HUES64 (cell line): ENCODE measurements around the gene CMPK2.

Source experiments
- H3K27ac ChIP-seq: 2 replicates; pipeline ENCODE4 v1.7.0; 2013; ENCODE audit warnings: low read depth, low read length, inconsistent platforms
- H3K27me3 ChIP-seq: 2 replicates; pipeline ENCODE4 v1.6.1; 2013; ENCODE audit warnings: mild to moderate bottlenecking, low read length; ENCODE audit not compliant: insufficient read depth
- H3K36me3 ChIP-seq: 2 replicates; pipeline ENCODE4 v1.6.1; 2013; ENCODE audit warnings: mild to moderate bottlenecking, low read length; ENCODE audit not compliant: insufficient read depth
- H3K4me1 ChIP-seq: 2 replicates; pipeline ENCODE4 v1.6.1; 2013; ENCODE audit warnings: mild to moderate bottlenecking, low read length, moderate library complexity; ENCODE audit not compliant: insufficient read depth
- H3K4me3 ChIP-seq: 2 replicates; pipeline ENCODE4 v1.5.1; 2013; ENCODE audit warnings: mild to moderate bottlenecking, low read length, moderate library complexity
- H3K9ac ChIP-seq: 2 replicates; pipeline ENCODE4 v1.6.1; 2013; ENCODE audit warnings: mild to moderate bottlenecking, low read depth, low read length
- H3K9me3 ChIP-seq: 2 replicates; pipeline ENCODE4 v1.6.1; 2013; ENCODE audit warnings: low read depth, low read length; ENCODE audit not compliant: insufficient read depth
- WGBS: fragments of 150-250, 120-280 bp; methylation state at CpG from one replicate; pipeline ENCODE4 v1.1.7; 2013; ENCODE audit warnings: missing lambda C conversion rate; 5-methylcytosine and 5-hydroxymethylcytosine counted together

The CMPK2 gene

DNA sequence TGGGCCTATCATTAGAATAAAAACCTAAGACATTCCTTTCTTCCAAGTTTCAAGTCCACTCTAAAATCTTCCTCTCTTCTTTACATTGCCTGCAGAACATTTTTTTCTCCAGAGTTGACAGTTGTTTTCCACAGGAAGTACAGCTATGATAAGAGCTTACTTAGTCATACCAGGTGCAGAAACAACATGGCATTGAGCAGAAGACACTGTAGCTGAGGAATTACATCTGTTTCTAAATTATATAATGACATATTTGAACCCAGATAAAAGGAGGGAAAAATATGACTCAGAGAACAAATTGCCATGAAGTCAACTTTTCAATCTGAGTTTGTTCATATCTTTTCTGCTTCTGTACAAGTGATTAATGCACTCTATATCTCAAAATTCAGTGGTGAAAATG lies 30.2 kb downstream of the CMPK2 start:
- peaks cover 26% of the 10 kb centered on the region for H3K9me3 ChIP-seq
- no peaks in the 10 kb centered on the region for H3K27me3 ChIP-seq
- no peak overlapping the region for H3K9ac ChIP-seq
- no peaks in the 10 kb centered on the region for H3K4me1 ChIP-seq
- no peak overlapping the region for H3K4me3 ChIP-seq
- H3K36me3 ChIP-seq: no peaks in the 10 kb centered on the region
- no peak overlapping the region for H3K27ac ChIP-seq

DNA sequence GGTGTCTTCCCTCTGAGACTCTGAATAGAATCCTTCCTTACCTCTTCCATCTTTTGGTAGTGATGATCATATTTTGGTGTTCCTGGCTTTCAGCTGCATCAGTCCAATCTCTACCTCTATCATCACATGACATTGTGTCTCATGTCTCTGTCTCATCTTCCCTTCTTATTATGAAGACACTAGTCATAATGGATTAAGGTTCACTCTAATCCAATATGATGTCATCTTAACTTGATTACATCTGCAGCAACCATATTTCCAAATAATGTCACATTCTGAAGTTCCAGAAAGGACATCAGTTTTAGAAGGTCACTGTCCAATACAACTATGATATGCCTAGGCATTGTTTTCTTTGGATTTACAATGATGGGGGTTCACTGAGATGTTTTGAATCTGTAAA lies 31.5 kb downstream of the CMPK2 start:
- no peaks in the 10 kb centered on the region for H3K27me3 ChIP-seq
- no peak overlapping the region for H3K9ac ChIP-seq
- H3K27ac ChIP-seq: no peak overlapping the region
- H3K4me1 ChIP-seq: no peaks in the 10 kb centered on the region
- H3K9me3 ChIP-seq: peaks cover 22% of the 10 kb centered on the region
- H3K4me3 ChIP-seq: no peak overlapping the region
- no peaks in the 10 kb centered on the region for H3K36me3 ChIP-seq

DNA sequence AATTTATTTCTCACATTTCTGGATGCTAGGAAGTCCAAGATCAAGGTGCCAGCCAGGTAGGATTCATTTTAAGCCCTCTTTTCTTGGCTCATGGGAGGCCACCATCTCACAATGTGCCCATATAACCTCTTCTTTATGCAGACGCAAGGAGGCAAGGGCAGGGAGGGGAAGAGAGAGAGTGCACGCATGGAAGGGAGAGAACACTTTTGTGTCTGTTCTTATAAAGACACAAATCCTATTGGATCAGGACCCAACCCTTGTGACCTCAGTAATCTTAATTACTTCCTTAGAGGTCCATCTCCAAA lies 32.5 kb downstream of the CMPK2 start:
- H3K36me3 ChIP-seq: no peaks in the 10 kb centered on the region
- no peak overlapping the region for H3K4me3 ChIP-seq
- no peaks in the 10 kb centered on the region for H3K27me3 ChIP-seq
- H3K9ac ChIP-seq: no peak overlapping the region
- no CpG with 5 or more reads among the region's 2 CpGs for WGBS
- H3K27ac ChIP-seq: no peak overlapping the region
- no peaks in the 10 kb centered on the region for H3K4me1 ChIP-seq
- H3K9me3 ChIP-seq: peaks cover 22% of the 10 kb centered on the region

DNA sequence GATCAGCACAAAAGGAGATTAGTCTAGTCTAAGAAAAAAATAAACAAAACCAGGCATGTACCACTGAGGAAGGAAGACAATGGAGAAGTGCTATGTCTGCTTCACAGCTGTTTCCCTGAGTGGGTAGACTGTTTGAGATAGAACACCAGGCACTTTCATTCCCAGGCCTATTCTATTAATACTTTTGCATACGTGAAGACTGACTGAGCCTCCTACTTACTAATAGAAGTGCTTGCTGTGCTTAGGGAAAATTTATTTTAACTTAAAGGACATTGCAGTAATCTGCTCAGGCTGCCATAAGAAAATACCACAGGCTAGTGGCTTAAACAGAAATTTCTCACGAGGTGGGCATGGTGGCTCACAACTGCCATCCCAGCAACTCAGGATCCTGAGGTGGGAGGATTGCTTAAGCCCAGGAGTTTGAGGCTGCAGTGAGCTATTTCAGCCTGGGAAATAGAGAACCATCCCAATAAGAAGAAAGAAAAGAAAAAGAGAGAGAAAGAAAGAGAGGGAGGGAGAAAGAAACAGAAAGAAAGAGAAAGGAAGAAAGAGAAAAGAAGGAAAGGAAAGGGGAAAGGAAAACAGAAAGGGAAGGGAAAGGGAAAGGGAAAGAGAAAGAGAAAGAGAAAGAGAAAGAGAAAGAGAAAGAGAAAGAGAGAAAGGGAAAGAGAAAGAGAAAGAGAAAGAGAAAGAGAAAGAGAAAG lies 33.0 kb downstream of the CMPK2 start:
- 93% methylated on average over 1 of the region's 2 CpGs for WGBS
- no peaks in the 10 kb centered on the region for H3K36me3 ChIP-seq
- H3K9me3 ChIP-seq: peaks cover 22% of the 10 kb centered on the region
- H3K27ac ChIP-seq: no peak overlapping the region
- no peak overlapping the region for H3K9ac ChIP-seq
- no peaks in the 10 kb centered on the region for H3K27me3 ChIP-seq
- no peak overlapping the region for H3K4me3 ChIP-seq
- H3K4me1 ChIP-seq: no peaks in the 10 kb centered on the region

DNA sequence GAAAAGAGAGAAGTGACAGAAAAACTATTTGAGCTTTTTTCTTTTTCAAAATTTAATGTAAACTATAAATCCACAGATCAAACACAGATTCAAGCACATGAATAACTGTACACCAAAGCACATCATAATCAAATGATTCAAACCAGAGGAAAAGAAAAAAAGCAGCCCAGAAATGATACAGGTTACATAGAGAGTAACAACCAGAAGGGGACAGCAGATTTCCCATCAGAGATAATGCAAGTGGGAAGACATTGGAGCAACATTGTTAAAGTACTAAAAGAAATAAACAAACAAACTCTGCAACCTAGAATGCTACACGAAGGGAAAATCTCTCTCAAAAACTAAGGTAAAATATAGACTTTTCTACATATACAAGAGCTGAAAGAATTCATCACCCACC lies 34.5 kb downstream of the CMPK2 start:
- H3K4me3 ChIP-seq: no peak overlapping the region
- no peaks in the 10 kb centered on the region for H3K36me3 ChIP-seq
- WGBS: 60% methylated on average over 1 of the region's 1 CpG
- H3K27ac ChIP-seq: no peak overlapping the region
- H3K9me3 ChIP-seq: peaks cover 22% of the 10 kb centered on the region
- H3K9ac ChIP-seq: no peak overlapping the region
- H3K4me1 ChIP-seq: no peaks in the 10 kb centered on the region
- no peaks in the 10 kb centered on the region for H3K27me3 ChIP-seq

DNA sequence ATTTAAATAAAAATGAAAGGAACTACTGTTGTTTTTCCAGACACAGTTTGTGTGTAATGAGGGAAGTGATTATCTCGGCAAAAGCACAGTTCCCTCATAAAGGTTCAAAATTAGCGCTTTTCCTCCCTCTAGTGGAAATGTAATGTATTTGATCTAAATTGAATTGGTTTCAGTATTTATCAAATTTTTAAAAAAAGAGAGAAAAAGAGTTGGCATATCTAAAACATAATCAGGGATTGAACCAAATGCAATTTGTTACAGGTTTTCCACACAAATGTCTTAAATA lies 37.5 kb downstream of the CMPK2 start:
- Histone ChIP-seq H3K27me3 (no peaks in the 10 kb centered on the region), H3K9me3 (peaks cover 22% of the 10 kb centered on the region), H3K27ac (no peak overlapping the region), H3K4me1 (peaks cover 4% of the 10 kb centered on the region; the same call in 1 of the 2 replicates), H3K9ac (no peak overlapping the region), H3K4me3 (no peak overlapping the region), H3K36me3 (no peaks in the 10 kb centered on the region)
- 13% methylated on average over 1 of the region's 2 CpGs for WGBS

DNA sequence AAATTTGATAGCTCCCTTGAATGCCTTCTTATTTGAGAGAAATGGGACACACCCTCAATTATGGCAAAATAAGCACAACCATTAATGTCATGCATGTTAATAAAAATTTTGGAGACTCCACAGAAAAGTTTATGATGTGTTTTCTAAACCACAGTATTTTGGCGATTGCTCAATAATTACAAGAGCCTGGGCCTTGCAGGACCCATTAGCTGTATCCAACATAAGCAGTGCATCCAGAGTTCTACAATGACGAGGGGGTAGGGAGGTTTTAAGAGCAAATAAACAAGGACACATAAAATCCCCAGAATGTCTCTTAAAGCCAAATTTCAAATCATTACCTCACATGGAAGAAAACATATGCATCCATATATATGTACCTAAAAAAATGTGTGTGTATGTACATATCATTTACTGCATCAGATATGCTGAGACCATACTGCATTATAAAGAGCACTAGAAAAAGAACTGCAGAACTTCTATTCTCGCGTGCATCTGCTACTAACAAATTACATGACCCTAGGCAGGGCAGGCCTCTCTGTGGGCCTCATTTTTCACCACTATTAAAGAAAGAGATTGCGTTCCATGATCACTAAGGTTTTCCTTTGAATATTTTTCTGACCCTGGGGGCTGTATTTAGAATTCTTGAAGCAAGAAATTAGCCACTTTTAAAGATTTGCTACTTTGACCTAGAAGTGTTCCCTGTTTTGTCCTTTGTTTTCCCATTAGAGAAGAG lies 38.0 kb downstream of the CMPK2 start:
- no peaks in the 10 kb centered on the region for H3K36me3 ChIP-seq
- H3K4me3 ChIP-seq: no peak overlapping the region
- H3K9ac ChIP-seq: no peak overlapping the region
- H3K4me1 ChIP-seq: peaks cover 6% of the 10 kb centered on the region; the same call in 1 of the 2 replicates
- H3K27ac ChIP-seq: no peak overlapping the region
- no peaks in the 10 kb centered on the region for H3K27me3 ChIP-seq
- peaks cover 21% of the 10 kb centered on the region for H3K9me3 ChIP-seq
- WGBS: 86% methylated on average over 4 of the region's 5 CpGs

DNA sequence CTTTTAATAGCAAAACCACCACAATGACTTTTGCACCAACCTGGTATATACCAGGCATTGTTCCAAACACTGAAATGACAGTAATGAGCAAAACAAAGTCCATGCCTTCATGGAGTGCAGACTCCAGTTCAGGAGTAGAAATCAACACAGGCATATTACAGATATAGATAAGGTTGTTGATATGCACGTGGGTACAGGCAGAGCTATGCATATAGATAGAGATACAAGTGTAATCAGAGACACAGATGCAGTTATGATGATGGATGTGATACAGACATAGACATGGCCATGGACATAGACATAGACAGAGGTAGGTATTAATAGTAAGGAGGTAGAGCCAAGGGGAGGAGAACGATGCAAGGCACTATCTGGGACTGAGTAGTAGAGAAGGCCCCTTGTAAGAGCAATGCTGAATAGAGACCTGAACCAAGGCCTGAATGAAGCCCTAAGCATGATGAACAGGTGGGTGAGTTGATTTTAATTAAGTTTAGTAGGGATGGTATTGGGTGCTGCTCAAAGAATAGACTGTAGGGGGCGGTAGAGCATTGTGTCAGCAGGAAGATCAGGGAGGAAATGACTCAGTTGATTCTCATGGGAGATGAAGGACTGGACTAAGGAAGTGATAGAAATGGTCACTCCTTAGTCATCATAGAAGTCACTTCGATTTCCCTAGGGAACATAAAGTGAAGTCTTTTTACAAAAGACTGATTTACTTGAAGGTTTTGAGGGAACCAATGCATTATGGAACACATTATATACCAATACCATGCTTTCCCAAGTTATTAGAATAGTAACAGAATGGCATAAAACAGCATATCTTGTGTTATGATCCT lies 39.4 kb downstream of the CMPK2 start:
- peaks cover 9% of the 10 kb centered on the region for H3K9me3 ChIP-seq
- H3K27ac ChIP-seq: no peak overlapping the region
- H3K4me3 ChIP-seq: no peak overlapping the region
- H3K27me3 ChIP-seq: no peaks in the 10 kb centered on the region
- no peak overlapping the region for H3K9ac ChIP-seq
- peaks cover 6% of the 10 kb centered on the region; the same call in 1 of the 2 replicates for H3K4me1 ChIP-seq
- WGBS: 64% methylated on average over 4 of the region's 4 CpGs
- no peaks in the 10 kb centered on the region for H3K36me3 ChIP-seq

DNA sequence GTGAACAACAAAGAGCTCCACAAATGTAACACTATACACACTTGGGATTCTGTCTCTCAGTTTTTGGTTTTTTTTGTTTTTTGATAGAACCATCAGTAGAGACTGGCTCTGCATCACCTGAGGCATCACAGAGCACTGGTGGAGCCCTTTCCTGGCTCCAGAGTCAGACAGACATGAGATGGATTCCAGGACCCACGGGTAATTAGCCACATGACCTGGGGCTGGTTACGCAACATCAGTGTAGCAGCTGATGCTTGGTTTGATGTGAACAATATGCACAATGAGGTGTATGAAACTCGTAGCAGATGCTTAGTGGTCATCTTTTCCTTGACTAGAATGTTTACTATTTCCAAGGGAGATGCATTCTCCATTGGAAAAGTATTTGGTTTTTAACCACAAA lies 40.7 kb downstream of the CMPK2 start:
- Histone ChIP-seq H3K4me1 (peaks cover 6% of the 10 kb centered on the region; the same call in 1 of the 2 replicates), H3K36me3 (no peaks in the 10 kb centered on the region), H3K27ac (no peak overlapping the region), H3K27me3 (no peaks in the 10 kb centered on the region; the same call in 1 of the 2 replicates), H3K4me3 (no peak overlapping the region), H3K9ac (no peak overlapping the region), H3K9me3 (no peaks in the 10 kb centered on the region)
- WGBS: 86% methylated on average over 3 of the region's 3 CpGs

DNA sequence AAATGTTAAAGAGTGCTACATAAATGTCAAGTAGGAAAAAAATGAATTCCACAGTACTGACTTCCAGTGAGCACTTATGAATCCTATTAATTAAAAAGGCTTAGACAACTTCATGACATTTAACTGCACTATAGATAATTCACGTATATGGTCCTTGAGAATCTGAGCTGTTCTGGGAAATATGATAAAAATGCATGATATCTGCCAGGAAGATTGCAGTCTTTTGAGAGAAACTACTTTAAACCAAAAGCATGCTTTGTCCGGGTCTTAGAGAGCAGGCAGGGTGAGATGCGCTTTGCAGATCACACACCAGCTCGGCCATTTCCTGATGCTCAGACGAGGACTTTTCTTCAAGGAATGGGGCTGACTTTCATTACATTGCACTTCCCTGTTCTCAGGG lies 42.6 kb downstream of the CMPK2 start:
- Histone ChIP-seq H3K27ac (no peak overlapping the region), H3K36me3 (no peaks in the 10 kb centered on the region), H3K27me3 (no peaks in the 10 kb centered on the region; the same call in 1 of the 2 replicates), H3K9ac (no peak overlapping the region), H3K9me3 (no peaks in the 10 kb centered on the region), H3K4me3 (no peak overlapping the region), H3K4me1 (peaks cover 6% of the 10 kb centered on the region; the same call in 1 of the 2 replicates)
- 80% methylated on average over 5 of the region's 5 CpGs for WGBS

DNA sequence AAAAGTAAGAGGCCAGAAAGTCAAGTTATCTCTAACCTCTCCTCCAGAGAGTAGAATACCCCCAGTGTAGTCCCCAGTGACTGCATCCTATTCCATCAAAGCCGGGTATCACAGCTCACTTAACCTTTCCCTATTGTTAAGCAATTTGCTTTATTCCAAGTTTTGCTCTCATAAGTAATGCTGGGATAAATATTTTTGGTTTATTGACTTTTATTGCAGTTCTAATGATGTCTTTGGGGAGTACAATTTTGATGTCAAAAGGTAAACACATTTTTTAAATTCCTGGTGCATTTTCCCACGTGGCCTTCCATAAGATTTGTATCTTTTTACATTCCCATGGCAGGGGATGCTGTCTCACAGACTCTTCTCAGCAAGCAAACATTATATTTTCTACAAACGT lies 43.3 kb downstream of the CMPK2 start:
- Histone ChIP-seq H3K27ac (no peak overlapping the region), H3K9ac (no peak overlapping the region), H3K4me3 (no peak overlapping the region), H3K9me3 (no peaks in the 10 kb centered on the region), H3K4me1 (peaks cover 6% of the 10 kb centered on the region; the same call in 1 of the 2 replicates), H3K27me3 (no peaks in the 10 kb centered on the region; the same call in 1 of the 2 replicates), H3K36me3 (no peaks in the 10 kb centered on the region)
- WGBS: 77% methylated on average over 2 of the region's 3 CpGs
